Left ventricle myocardium inferior (tissue), 1 donor: ENCODE results near the gene PTGIS. TPM values are rescaled to one million over a fixed set of nuclear protein-coding genes. Genes with fewer than 3 reads are reported as not detected.

Source experiments
- DNase-seq: peaks from one replicate; pipeline ENCODE4 v3.0.0-alpha.2; 2020
- H3K27ac ChIP-seq: fragments of 200-600 bp; replicated peaks from 2 replicates; pipeline ENCODE4 v1.8.0; 2021
- H3K27me3 ChIP-seq: fragments of 200-600 bp; 2 replicates; pipeline ENCODE4 v1.8.0; 2021; ENCODE audit warnings: low read depth
- H3K36me3 ChIP-seq: fragments of 200-600 bp; 2 replicates; pipeline ENCODE4 v1.8.0; 2021
- H3K4me1 ChIP-seq: fragments of 200-600 bp; 2 replicates; pipeline ENCODE4 v1.8.0; 2021
- H3K4me3 ChIP-seq: fragments of 200-600 bp; 2 replicates; pipeline ENCODE4 v1.8.0; 2021; ENCODE audit warnings: mild to moderate bottlenecking, moderate library complexity
- H3K9me3 ChIP-seq: fragments of 200-600 bp; replicated peaks from 2 replicates; pipeline ENCODE4 v1.8.0; 2021
- intact Hi-C: fragments of 100-400 bp; cut with micrococcal nuclease; formaldehyde crosslinking; loops from one replicate; pipeline ENCODE4 v1.11.0; 2022
- total RNA-seq: library from RNA; stranded (reverse); fragmentation: NEBNext Ultra II Directional; extraction: Animal tissue kit (Norgen Biotek cat#: 25700); gene quantifications from one replicate; pipeline ENCODE4 v1.2.1, GENCODE V29; 2021
- TF ChIP-seq, protein P1 (sequence below): fragments of 200-600 bp; IDR thresholded peaks from 2 replicates; pipeline ENCODE4 v1.8.0; 2021; ENCODE audit warnings: antibody characterized with exemption, mild to moderate bottlenecking, borderline replicate concordance
- donor health status: DM: no; HTN: yes; CAD: no; lungs with severe emphysema.

Gene PTGIS
- total RNA-seq, 1 donor from 2014 or later: 26.3 TPM

DNA sequence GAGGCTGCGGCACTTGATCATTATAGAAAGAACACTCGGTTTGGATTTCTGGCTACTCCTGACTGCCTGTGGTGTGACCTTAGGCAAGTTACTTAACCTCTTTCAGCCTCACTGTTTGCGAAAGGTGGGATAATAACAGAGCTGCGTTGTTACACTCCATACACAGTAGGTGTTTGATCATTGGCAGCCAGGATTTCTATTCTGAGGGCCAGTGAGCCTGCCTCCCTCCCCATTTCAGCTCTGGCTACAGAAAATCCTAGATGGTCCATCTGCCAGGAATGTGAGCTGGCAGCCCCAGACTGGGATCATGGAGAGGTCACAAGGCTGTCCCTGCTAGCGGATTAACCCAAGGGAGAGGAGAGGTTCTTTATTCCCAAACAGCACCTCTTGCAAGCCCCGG lies 88.2 kb downstream of the PTGIS start:
- Histone ChIP-seq H3K36me3 (no peaks in the 10 kb centered on the region), H3K27me3 (peaks cover 67% of the 10 kb centered on the region), H3K9me3 (no peaks in the 10 kb centered on the region), H3K4me3 (no peak overlapping the region), H3K4me1 (peaks cover 24% of the 10 kb centered on the region), H3K27ac (no peak overlapping the region)
- DNase-seq: no peak
- intact Hi-C loops: loop anchor here (10.0 kb wide), 1 partner anchor 95 kb away; no protein-coding TSS in a partner anchor
- TF ChIP-seq, protein P1, sequence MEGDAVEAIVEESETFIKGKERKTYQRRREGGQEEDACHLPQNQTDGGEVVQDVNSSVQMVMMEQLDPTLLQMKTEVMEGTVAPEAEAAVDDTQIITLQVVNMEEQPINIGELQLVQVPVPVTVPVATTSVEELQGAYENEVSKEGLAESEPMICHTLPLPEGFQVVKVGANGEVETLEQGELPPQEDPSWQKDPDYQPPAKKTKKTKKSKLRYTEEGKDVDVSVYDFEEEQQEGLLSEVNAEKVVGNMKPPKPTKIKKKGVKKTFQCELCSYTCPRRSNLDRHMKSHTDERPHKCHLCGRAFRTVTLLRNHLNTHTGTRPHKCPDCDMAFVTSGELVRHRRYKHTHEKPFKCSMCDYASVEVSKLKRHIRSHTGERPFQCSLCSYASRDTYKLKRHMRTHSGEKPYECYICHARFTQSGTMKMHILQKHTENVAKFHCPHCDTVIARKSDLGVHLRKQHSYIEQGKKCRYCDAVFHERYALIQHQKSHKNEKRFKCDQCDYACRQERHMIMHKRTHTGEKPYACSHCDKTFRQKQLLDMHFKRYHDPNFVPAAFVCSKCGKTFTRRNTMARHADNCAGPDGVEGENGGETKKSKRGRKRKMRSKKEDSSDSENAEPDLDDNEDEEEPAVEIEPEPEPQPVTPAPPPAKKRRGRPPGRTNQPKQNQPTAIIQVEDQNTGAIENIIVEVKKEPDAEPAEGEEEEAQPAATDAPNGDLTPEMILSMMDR: no peak

DNA sequence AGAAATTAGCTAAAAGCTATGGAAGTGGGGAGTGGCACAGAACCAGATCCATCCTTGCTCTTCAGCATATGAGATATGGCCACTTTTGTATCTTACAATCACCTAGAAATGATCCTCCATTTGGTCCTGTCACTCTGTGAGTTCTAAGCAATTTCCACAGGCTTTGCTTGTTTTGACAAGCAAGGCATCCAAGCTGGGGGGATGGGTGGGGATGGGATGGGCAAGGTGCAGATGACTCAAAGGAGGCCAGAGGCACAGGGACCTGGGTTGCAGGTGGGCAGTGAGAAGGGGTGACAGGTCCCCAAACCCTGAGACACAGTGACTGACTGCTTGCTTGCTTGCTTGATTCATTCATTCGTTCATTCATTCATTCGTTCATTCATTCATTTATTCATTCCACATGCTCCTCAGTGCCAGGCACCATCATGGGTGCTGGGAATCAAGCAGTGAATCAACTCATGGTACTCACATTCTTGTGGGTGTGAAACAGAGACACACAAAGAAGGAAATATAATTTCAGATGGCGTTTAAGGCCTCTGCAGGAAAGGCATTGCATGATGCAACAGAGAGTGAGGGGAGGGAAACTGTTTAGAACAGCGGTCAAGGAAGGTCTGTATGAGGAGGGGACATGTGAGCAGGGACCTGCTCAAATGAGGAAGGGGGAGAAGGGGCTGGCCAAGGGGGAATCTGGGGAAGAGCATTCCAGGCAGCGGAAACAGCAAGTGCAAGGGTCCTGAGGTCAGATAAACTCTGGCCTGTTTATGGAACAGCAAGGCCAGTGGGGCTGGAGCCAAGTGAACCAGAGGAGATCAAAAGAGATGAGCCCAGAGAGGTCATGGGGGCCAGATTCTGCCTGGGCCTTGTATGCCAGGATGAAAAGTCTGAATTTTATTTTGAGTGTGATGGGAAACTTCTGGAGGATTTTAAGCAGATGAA lies 88.9 kb downstream of the PTGIS start:
- DNase-seq: no peak
- intact Hi-C loops: no loop called here
- Histone ChIP-seq H3K36me3 (no peaks in the 10 kb centered on the region), H3K9me3 (no peaks in the 10 kb centered on the region), H3K4me1 (peaks cover 17% of the 10 kb centered on the region), H3K27me3 (peaks cover 62% of the 10 kb centered on the region), H3K27ac (no peak overlapping the region), H3K4me3 (no peak overlapping the region)
- TF ChIP-seq, protein P1: no peak

DNA sequence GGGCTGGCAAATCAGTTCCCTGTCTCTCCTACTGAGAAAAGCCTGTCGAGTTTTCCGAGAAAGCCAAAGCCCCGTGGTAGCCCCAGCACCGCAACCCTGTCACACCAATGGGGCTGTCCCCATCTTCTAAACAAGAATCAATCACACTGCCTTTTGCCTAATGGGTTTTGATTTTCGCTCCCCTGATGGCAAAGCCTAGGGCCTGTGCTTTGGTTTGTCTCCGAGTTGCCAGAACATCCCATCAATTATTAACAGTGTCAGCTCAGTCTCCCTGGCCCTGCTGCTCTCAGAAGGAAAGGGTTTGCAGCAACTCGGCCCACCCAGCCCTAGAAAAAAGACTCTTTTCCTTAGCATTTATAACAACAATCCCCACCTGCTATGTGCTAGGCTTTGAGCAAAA lies 89.7 kb downstream of the PTGIS start:
- Histone ChIP-seq H3K27me3 (peaks cover 57% of the 10 kb centered on the region), H3K9me3 (no peaks in the 10 kb centered on the region), H3K36me3 (no peaks in the 10 kb centered on the region), H3K4me3 (no peak overlapping the region), H3K27ac (no peak overlapping the region), H3K4me1 (peaks cover 13% of the 10 kb centered on the region)
- TF ChIP-seq, protein P1: no peak
- DNase-seq: no peak
- intact Hi-C loops: no loop called here

DNA sequence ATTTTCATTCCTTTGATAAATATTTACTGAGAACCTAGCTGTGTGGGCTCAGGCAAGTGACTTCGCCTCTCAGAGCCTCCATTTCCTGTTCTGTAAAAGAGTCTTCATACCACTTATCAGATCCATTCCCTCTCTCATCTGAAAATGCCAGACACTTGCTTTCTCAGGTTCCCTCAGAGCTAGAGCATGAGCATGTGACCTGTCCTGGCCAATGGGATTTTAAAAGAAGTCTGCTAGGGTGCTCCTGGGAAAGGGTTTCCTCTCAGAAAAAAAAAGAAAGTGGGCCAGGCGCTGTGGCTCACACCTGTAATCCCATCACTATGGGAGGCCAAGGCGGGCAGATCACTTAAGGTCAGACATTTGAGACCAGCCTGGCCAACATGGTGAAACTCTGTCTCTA lies 90.7 kb downstream of the PTGIS start:
- no peak overlapping the region for H3K4me3 ChIP-seq
- TF ChIP-seq, protein P1: no peak
- peaks cover 46% of the 10 kb centered on the region for H3K27me3 ChIP-seq
- no peaks in the 10 kb centered on the region for H3K9me3 ChIP-seq
- no peak for DNase-seq
- intact Hi-C loops: no loop called here
- no peak overlapping the region for H3K27ac ChIP-seq
- H3K36me3 ChIP-seq: no peaks in the 10 kb centered on the region
- peaks cover 2% of the 10 kb centered on the region for H3K4me1 ChIP-seq

DNA sequence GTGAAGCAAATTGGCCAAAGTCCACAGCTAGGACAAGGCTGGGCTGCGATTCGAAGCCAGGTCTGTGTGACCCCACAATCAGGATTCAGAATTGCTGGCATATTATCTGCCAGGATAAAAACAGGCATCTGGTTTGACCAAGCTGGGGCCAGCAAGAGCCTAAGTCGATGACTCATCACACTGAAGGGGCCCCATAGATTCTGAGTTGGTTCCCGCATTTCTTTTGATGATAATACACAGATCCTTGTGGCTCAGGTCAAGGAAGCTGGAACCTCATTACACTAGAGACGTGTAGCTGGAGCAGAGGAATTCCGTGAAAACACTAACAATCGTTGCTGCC lies 92.0 kb downstream of the PTGIS start:
- no peaks in the 10 kb centered on the region for H3K36me3 ChIP-seq
- H3K27me3 ChIP-seq: peaks cover 46% of the 10 kb centered on the region
- H3K4me1 ChIP-seq: no peaks in the 10 kb centered on the region
- no peak overlapping the region for H3K4me3 ChIP-seq
- DNase-seq: no peak
- TF ChIP-seq, protein P1: no peak
- H3K9me3 ChIP-seq: no peaks in the 10 kb centered on the region
- no peak overlapping the region for H3K27ac ChIP-seq
- intact Hi-C loops: no loop called here
